T47D (cell line): Measurements from ENCODE around the gene TNRC18.

Experiments used
- DNase-seq, 2 experiments: peaks; one replicate each; pipeline versions ENCODE4 v3.0.0 to v3.0.0-alpha.2; 2011 to 2012; ENCODE audit warnings: low read depth in 1 of 2, low spot score in 1 of 2
- JUND ChIP-seq: IDR thresholded peaks from 2 replicates; pipeline ENCODE4 v1.6.1; 2012; ENCODE audit warnings: low read depth
- in situ Hi-C: cut with HindIII; loops from 2 replicates; pipeline ENCODE4 v1.10.0; 2016; ENCODE audit warnings: low sequenced_read_pairs, low pct_unique_long_range_greater_than_20kb

TNRC18 gene

DNA sequence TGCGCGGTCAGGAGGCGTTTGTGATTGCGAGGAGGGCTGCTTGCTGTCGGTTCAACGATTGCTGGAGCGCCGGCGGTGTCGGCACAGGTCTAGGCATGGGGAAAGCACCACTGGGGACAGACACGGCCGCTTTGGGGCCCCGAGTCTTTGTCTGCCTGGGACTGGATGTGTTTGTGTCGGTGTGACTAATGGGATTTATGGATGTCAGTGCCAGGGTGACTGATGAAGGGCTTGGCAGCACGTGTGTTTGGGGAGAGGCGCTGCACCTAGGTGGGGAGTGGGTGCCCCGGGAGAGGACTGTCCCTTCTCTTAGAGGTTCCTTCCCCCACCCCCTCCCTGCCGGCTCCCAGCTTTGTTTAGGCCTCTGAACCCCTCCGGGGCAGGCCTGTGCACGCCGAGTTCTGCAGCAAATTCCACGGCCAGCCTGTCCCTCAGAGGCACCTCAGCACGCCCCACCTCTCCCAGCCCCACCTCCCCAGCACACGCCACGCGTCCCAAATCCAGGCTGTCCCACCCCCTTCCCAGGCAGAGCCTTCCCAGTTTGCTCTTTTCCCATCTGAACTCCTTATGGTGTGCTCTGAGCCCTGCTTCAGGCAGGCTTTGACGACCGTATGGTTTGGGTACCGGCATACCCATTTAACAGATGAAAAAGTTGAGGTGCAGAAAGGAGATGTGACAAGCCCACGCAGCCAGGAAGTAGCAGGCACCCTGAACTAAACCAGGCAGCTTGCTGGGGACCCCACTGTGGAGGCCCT is 6.4 kb upstream of the TNRC18 start:
- DNase-seq = peak; percentile 64 to 92
- no peak for TF ChIP-seq JUND
- in situ Hi-C loops = no loop called here

DNA sequence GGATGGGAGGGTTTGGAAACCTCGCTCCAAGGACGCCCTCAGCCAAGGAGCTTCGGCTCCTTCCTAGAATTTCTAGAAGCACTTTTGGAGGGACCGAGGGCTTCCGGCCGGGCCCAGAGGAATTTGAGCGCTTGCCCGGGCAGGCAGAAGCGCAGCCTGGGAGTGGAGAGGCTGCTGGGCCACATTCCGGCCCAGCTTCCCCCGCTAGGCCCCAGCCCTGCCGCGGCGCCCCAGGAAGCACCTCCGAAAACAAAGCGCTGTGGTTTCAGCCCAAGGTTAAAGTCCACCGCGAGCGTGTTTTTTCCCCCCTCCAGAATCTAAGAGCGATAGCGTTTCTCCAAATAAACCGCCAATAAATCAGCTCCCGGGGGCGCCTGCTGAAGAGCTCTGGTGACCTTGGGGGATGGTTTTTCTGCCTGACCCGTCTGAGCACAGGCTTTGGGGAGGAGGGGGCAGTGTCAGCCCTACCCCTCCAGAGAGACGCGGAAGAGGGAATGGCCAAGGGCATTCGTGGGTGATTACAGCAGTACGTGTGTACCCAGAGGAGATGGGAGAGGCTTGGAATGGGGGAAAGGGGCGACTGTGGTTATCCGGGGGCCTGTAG is 5.7 kb upstream of the TNRC18 start:
- peak in 1 of 2 experiments; percentile 65 for DNase-seq
- TF ChIP-seq JUND = no peak
- in situ Hi-C loops = no loop called here

GRCh38 chr7:5428478-5429252 is 5.0 kb upstream of the TNRC18 start:
- DNase-seq = peak in 1 of 2 experiments; percentile 85
- TF ChIP-seq JUND = no peak
- in situ Hi-C loops = no loop called here

- TF ChIP-seq JUND = no peak
- no peak for DNase-seq
- in situ Hi-C loops = no loop called here
These were observed 2.5 kb upstream of the TNRC18 start for GRCh38 chr7:5426226-5426475.

DNA sequence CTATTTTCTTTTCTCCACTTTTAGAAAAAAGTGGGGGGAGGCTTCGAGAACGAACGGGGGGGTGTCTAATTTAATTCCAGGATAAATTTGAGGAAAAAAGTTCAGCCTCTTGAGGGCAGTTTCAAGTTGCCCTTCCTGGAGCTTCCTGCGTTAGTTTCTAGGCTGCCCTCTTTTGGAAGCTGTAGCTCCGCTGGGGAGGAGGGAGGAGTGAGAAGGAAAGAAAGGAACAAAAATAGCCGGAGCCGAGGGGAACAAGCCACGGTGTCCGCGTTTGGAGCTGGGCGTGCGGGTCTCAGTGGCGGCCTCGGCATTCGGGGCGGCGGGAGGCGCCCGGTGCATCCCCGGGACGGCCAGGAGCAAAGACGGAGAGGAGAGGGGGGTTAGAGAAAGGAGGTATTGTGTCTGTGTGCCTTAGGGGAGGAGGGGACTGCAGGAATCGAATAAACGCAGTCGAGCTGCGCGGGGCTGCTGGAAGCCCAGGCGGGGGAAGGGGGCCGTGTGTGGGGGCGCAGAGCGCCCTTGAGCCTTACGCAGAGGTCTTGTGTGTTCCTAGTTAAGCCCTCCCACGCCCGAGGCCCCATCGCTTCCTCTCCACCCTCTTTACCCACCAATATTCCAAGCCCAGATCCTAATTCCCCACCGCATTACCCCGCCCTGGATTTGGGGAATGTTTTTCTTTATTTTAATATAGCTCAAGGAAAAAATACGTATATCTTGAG is 2.0 kb upstream of the TNRC18 start:
- DNase-seq = peak in 1 of 2 experiments; percentile 94
- peak; percentile 30; the same call in 1 of the 2 replicates for TF ChIP-seq JUND
- in situ Hi-C loops = no loop called here

DNA sequence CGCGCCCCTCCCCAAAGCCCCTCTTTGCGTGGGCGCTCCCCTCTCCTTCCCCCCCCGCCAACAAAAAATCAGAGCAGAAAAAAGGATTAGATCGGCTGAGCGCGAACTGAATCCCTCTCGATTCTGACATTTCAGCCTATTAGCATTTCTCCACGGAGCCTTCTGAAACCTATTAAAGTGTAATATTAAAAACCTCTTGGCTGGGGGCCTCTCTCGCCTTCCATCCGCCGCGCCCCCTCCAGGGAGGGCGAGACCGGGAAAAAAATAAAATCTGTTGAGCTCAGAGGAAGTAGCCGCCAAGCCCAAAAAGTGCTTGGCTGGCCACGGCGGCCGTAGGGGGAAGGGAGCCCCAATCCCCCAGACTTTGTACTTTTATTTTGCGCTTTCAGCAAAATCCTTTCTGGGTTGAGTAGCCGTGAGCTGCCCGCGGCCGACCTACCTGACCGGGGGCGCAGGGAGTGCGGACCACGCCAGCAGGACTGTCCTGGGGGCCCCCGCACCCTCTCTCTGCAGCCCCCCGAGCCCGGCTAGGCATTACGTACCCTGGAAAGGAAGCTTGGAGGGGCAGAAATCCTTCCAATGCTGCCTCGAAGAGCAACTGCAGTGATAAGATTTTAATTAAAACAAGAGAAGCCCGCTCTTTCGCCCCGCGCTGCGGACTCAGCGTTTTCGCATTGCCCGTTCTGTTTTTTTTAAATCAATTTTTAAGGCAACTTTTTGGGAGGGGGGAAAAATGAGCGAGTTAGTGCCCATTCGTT is 1.3 kb upstream of the TNRC18 start:
- in situ Hi-C loops = no loop called here
- peak in 1 of 2 experiments; percentile 52 for DNase-seq
- TF ChIP-seq JUND = no peak

- DNase-seq = peak; percentile 84 to 100
- in situ Hi-C loops = no loop called here
- TF ChIP-seq JUND = no peak
These were observed 528 bp upstream of the TNRC18 start for GRCh38 chr7:5423976-5424748.

DNA sequence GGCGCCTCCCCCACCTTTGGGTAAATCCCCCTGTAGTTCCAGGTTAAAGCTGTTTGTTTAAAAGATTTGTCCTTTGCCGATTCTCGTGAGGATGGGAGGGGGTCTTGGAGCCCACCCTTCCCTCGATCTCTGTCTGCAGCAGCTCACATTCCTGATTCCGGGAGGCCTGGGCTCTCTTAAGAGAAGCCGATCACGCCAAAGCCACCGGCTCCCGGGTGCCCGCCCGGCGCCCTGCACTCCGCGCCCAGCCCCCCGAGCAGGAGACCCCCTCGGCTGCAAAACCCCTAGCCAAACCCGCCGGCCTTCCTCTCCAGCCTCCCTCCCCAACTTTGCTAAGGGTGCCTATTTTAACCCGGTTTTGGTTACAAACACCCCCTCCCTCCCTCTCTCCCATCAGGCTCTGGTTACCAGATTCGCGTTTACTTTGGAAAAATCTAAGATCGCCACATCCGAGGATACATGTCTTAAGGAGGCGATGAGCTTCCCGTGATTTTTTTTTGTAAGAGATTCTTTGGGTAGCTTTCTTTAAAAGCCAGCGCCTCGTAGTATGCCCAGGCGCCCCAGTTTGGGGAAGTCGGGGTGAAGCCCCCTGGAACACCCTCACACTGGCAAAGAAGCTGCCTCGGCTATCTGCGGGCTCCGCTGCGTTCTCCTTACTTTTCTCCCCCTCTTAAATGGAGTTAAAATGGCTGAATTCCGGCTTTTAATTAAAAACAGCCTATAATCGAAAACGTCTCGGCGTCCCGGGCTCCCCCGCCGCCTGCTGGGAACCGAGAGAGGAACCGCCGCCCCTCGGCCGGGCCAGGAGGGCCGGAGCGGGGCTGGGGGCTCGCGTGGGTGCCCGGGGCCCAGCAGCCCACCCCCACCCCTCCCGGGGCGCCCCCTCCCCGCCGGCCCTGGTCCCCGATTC is 983 bp downstream of the TNRC18 start:
- no peak for DNase-seq
- in situ Hi-C loops = no loop called here
- TF ChIP-seq JUND = no peak

GRCh38 chr7:5421714-5422395 is 1.8 kb downstream of the TNRC18 start:
- peak in 1 of 2 experiments; percentile 89 for DNase-seq
- in situ Hi-C loops = no loop called here
- TF ChIP-seq JUND = no peak
